ENCODE results near the gene TMEM202. TPM values are rescaled to one million over a fixed set of nuclear protein-coding genes. Genes with fewer than 3 reads are reported as not detected.

The TMEM202 gene
- total RNA-seq, 1 donor from 2014 or later, result not detected

GRCh38 chr15:72379856-72380430 is 18.2 kb upstream of the TMEM202 start:
- FAIRE-seq (no peak), DNase-seq (ENCODE audit: low read depth) (no peak)
- Histone ChIP-seq H3K9ac (ENCODE audit: low read length) (no peak overlapping the region), H3K79me2 (ENCODE audit: insufficient read depth, low read length) (peaks cover 8% of the 10 kb centered on the region), H3K4me1 (ENCODE audit: insufficient read depth, low read length) (peaks cover 6% of the 10 kb centered on the region), H3K36me3 (ENCODE audit: insufficient read depth, low read length) (no peaks in the 10 kb centered on the region), H3K4me2 (ENCODE audit: low read length) (no peak overlapping the region), H3K27ac (ENCODE audit: low read depth, low read length) (no peak overlapping the region), H4K20me1 (ENCODE audit: insufficient read depth, low read length) (no peaks in the 10 kb centered on the region), H3K9me3 (ENCODE audit: insufficient read depth, low read depth, low read length) (no peaks in the 10 kb centered on the region), H3K4me3 (ENCODE audit: insufficient read depth, low read depth, low read length) (no peak overlapping the region), H2AFZ (ENCODE audit: low read depth, low read length) (no peak overlapping the region), H3K27me3 (ENCODE audit: insufficient read depth, low read length) (peaks cover 24% of the 10 kb centered on the region)
- Mint-ChIP-seq H3K27ac (ENCODE audit: unreplicated experiment) (no peak overlapping the region), H3K27me3 (ENCODE audit: low read depth, unreplicated experiment) (peaks cover 24% of the 10 kb centered on the region), H3K36me3 (ENCODE audit: low read depth, unreplicated experiment) (no peaks in the 10 kb centered on the region), H3K4me3 (ENCODE audit: unreplicated experiment) (no peak overlapping the region), H3K4me1 (ENCODE audit: low read depth, unreplicated experiment) (peaks cover 3% of the 10 kb centered on the region), H3K9me3 (ENCODE audit: unreplicated experiment) (peaks cover 3% of the 10 kb centered on the region)
- TF ChIP-seq, protein P1, sequence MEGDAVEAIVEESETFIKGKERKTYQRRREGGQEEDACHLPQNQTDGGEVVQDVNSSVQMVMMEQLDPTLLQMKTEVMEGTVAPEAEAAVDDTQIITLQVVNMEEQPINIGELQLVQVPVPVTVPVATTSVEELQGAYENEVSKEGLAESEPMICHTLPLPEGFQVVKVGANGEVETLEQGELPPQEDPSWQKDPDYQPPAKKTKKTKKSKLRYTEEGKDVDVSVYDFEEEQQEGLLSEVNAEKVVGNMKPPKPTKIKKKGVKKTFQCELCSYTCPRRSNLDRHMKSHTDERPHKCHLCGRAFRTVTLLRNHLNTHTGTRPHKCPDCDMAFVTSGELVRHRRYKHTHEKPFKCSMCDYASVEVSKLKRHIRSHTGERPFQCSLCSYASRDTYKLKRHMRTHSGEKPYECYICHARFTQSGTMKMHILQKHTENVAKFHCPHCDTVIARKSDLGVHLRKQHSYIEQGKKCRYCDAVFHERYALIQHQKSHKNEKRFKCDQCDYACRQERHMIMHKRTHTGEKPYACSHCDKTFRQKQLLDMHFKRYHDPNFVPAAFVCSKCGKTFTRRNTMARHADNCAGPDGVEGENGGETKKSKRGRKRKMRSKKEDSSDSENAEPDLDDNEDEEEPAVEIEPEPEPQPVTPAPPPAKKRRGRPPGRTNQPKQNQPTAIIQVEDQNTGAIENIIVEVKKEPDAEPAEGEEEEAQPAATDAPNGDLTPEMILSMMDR (IDR thresholded peaks at IDR 0.05; ENCODE audit: insufficient read depth, low read depth, low read length), result no peak
- no peak for TF ChIP-seq EZH2 (IDR thresholded peaks at IDR 0.05; ENCODE audit: insufficient read depth, low read length)

GRCh38 chr15:72380743-72381142 is 17.4 kb upstream of the TMEM202 start:
- Histone ChIP-seq H3K4me3 (ENCODE audit: insufficient read depth, low read depth, low read length) (no peak overlapping the region), H3K9ac (ENCODE audit: low read length) (no peak overlapping the region), H3K9me3 (ENCODE audit: insufficient read depth, low read depth, low read length) (no peaks in the 10 kb centered on the region), H3K27ac (ENCODE audit: low read depth, low read length) (no peak overlapping the region), H3K4me1 (ENCODE audit: insufficient read depth, low read length) (peaks cover 6% of the 10 kb centered on the region), H3K36me3 (ENCODE audit: insufficient read depth, low read length) (no peaks in the 10 kb centered on the region), H3K27me3 (ENCODE audit: insufficient read depth, low read length) (peaks cover 32% of the 10 kb centered on the region), H4K20me1 (ENCODE audit: insufficient read depth, low read length) (no peaks in the 10 kb centered on the region), H2AFZ (ENCODE audit: low read depth, low read length) (no peak overlapping the region), H3K79me2 (ENCODE audit: insufficient read depth, low read length) (peaks cover under 1% of the 10 kb centered on the region), H3K4me2 (ENCODE audit: low read length) (no peak overlapping the region)
- FAIRE-seq, result no peak
- TF ChIP-seq EZH2 (IDR thresholded peaks at IDR 0.05; ENCODE audit: insufficient read depth, low read length), result no peak
- TF ChIP-seq, protein P1 (IDR thresholded peaks at IDR 0.05; ENCODE audit: insufficient read depth, low read depth, low read length), result no peak
- Mint-ChIP-seq H3K36me3 (ENCODE audit: low read depth, unreplicated experiment) (no peaks in the 10 kb centered on the region), H3K9me3 (ENCODE audit: unreplicated experiment) (peaks cover 3% of the 10 kb centered on the region), H3K27me3 (ENCODE audit: low read depth, unreplicated experiment) (peaks cover 31% of the 10 kb centered on the region), H3K27ac (ENCODE audit: unreplicated experiment) (no peak overlapping the region), H3K4me1 (ENCODE audit: low read depth, unreplicated experiment) (peaks cover 3% of the 10 kb centered on the region), H3K4me3 (ENCODE audit: unreplicated experiment) (no peak overlapping the region)
- no peak for DNase-seq (ENCODE audit: low read depth)

GRCh38 chr15:72382146-72382545 is 16.0 kb upstream of the TMEM202 start:
- Histone ChIP-seq H3K27ac (ENCODE audit: low read depth, low read length) (no peak overlapping the region), H3K36me3 (ENCODE audit: insufficient read depth, low read length) (no peaks in the 10 kb centered on the region), H3K4me1 (ENCODE audit: insufficient read depth, low read length) (no peaks in the 10 kb centered on the region), H4K20me1 (ENCODE audit: insufficient read depth, low read length) (no peaks in the 10 kb centered on the region), H3K79me2 (ENCODE audit: insufficient read depth, low read length) (no peaks in the 10 kb centered on the region), H3K27me3 (ENCODE audit: insufficient read depth, low read length) (peaks cover 32% of the 10 kb centered on the region), H3K9ac (ENCODE audit: low read length) (no peak overlapping the region), H2AFZ (ENCODE audit: low read depth, low read length) (no peak overlapping the region), H3K4me3 (ENCODE audit: insufficient read depth, low read depth, low read length) (no peak overlapping the region), H3K4me2 (ENCODE audit: low read length) (no peak overlapping the region), H3K9me3 (ENCODE audit: insufficient read depth, low read depth, low read length) (no peaks in the 10 kb centered on the region)
- Mint-ChIP-seq H3K27me3 (ENCODE audit: low read depth, unreplicated experiment) (peaks cover 35% of the 10 kb centered on the region), H3K27ac (ENCODE audit: unreplicated experiment) (no peak overlapping the region), H3K36me3 (ENCODE audit: low read depth, unreplicated experiment) (no peaks in the 10 kb centered on the region), H3K4me1 (ENCODE audit: low read depth, unreplicated experiment) (no peaks in the 10 kb centered on the region), H3K9me3 (ENCODE audit: unreplicated experiment) (peaks cover 3% of the 10 kb centered on the region), H3K4me3 (ENCODE audit: unreplicated experiment) (no peak overlapping the region)
- DNase-seq (ENCODE audit: low read depth) (no peak), FAIRE-seq (no peak)
- no peak for TF ChIP-seq EZH2 (IDR thresholded peaks at IDR 0.05; ENCODE audit: insufficient read depth, low read length)
- TF ChIP-seq, protein P1 (IDR thresholded peaks at IDR 0.05; ENCODE audit: insufficient read depth, low read depth, low read length), result no peak
